Spleen (tissue), 11 donors: Measurements from ENCODE around the gene KRTAP1-5. TPM values are rescaled to one million over a fixed set of nuclear protein-coding genes. Genes with fewer than 3 reads are reported as not detected.
"Not testable (repeated sequence)": the region's sequence is repeated elsewhere in the genome, so short reads cannot be mapped to it uniquely, and the experiment has no call there.

Source experiments
- DNase-seq: peaks from one replicate; pipeline ENCODE4 v3.0.0-alpha.2; 2020
- H3K27ac ChIP-seq, 8 donors: fragments of 200-600 bp; sonication (generic) in 7 of 8; 1 replicate in 4 of 8; 2 replicates in 4 of 8; pipeline versions ENCODE4 v1.5.0 to v1.8.0; 2016 to 2021; ENCODE audit warnings: inconsistent platforms in 4 of 8, mild to moderate bottlenecking in 4 of 8, moderate library complexity in 1 of 8
- H3K27me3 ChIP-seq, 7 donors: fragments of 200-600 bp; sonication (generic) in 6 of 7; replicated peaks in 1 of 7; 1 replicate in 4 of 7; 2 replicates in 3 of 7; pipeline versions ENCODE4 v1.5.0 to v1.8.0; 2016 to 2021; ENCODE audit warnings: inconsistent platforms in 3 of 7, mild to moderate bottlenecking in 1 of 7
- H3K36me3 ChIP-seq, 6 donors: fragments of 200-600 bp; sonication (generic) in 5 of 6; 1 replicate in 4 of 6; 2 replicates in 2 of 6; pipeline versions ENCODE4 v1.5.0 to v1.8.0; 2016 to 2021; ENCODE audit warnings: inconsistent platforms in 2 of 6
- H3K4me1 ChIP-seq, 6 donors: fragments of 200-600 bp; sonication (generic) in 5 of 6; 1 replicate in 3 of 6; 2 replicates in 3 of 6; pipeline versions ENCODE4 v1.5.0 to v1.8.0; 2016 to 2021; ENCODE audit warnings: inconsistent platforms in 3 of 6
- H3K4me3 ChIP-seq, 8 donors: fragments of 200-600 bp; sonication (generic) in 7 of 8; 1 replicate in 4 of 8; 2 replicates in 4 of 8; pipeline versions ENCODE4 v1.5.0 to v1.8.0; 2016 to 2021; ENCODE audit warnings: inconsistent platforms in 4 of 8, mild to moderate bottlenecking in 4 of 8, moderate library complexity in 2 of 8
- H3K9me3 ChIP-seq, 8 donors: fragments of 200-600 bp; sonication (generic) in 7 of 8; 1 replicate in 4 of 8; 2 replicates in 4 of 8; pipeline versions ENCODE4 v1.5.0 to v1.8.0; 2016 to 2021; ENCODE audit warnings: inconsistent platforms in 4 of 8
- POLR2A ChIP-seq, 3 donors: fragments of 450-650 bp; IDR thresholded peaks; one replicate each; pipeline ENCODE4 v1.5.1; 2017; ENCODE audit warnings: antibody characterized with exemption in 3 of 3, mild to moderate bottlenecking in 1 of 3
- POLR2AphosphoS5 ChIP-seq, 3 donors: sonication (generic); formaldehyde crosslinking; IDR thresholded peaks; one replicate each; pipeline ENCODE4 v1.5.1; 2017; ENCODE audit warnings: antibody characterized with exemption in 3 of 3
- WGBS, 5 donors: extraction: QIAGEN DNeasy Blood & Tissue Kit in 3 of 5; methylation state at CpG; one replicate each; pipeline versions ENCODE4 v1.1.5 to v1.1.7; 2013 to 2018; 5-methylcytosine and 5-hydroxymethylcytosine counted together
- intact Hi-C: fragments of 100-400 bp; cut with DNase I; formaldehyde crosslinking; loops from one replicate; pipeline ENCODE4 v1.15.0; 2023; ENCODE audit warnings: low total_unique reads
- polyA plus RNA-seq, 3 donors: library from polyadenylated mRNA; stranded (reverse); fragments of 200-250 nt; gene quantifications; one replicate each; pipeline ENCODE4 v1.2.1, GENCODE V29; 2013
- total RNA-seq, 7 donors: library from RNA; depleted of rRNA in 3 of 7; stranded (reverse); fragments of >200 nt in 3 of 7; fragmentation: NEBNext Ultra II Directional in 4 of 7; extraction: Animal tissue kit (Norgen Biotek cat#: 25700) in 4 of 7; gene quantifications; one replicate each; pipeline versions ENCODE4 v1.1.0 to v1.2.1, GENCODE V29; 2016 to 2021
- TF ChIP-seq, protein P1 (sequence below), 11 experiments: fragments of 200-600 bp in 7 of 11; fragments of 450-650 bp in 4 of 11; sonication (generic) in 4 of 11; IDR thresholded peaks in 8 of 11; conservative IDR thresholded peaks in 3 of 11; 1 replicate in 7 of 11; 2 replicates in 4 of 11; pipeline versions ENCODE4 v1.4.0 to v1.8.0; 2016 to 2021; ENCODE audit warnings: antibody characterized with exemption in 11 of 11, inconsistent platforms in 4 of 11, mild to moderate bottlenecking in 1 of 11
- donor health status: healthy with polysubstance abuse.
- donor health status: DM: no; HTN: no; CAD: no; lungs with moderate emphysema.
- donor health status: DM: no; HTN: no; CAD: no.
- donor health status: Bipolar disorder and iron deficiency.
- donor health status: healthy.
- donor health status: DM: no; HTN: no; CAD: no.
- donor health status: DM: yes; HTN: yes; CAD: no.

The KRTAP1-5 gene
- total and polyA plus RNA-seq, 10 donors = not detected

DNA sequence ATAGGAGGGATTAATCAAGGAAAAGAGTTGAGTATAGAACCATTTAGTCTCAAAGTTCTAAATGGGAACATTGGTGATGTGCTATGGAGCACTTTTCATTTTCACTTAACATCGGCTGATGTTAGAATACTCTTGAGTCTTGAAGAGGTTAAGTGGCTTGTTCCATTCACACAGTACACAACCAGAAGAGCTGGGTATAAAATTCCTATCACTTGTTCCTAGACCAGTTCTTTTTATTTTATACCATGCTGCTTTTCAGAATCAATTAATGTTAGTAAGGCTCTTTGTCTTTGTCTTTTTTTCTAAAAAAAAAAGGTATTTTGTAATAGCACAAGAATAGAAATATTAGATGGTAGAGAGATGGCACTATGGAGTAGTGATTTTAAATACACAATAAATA is 15.9 kb upstream of the KRTAP1-5 start:
- Histone ChIP-seq H3K4me1 (no peaks in the 10 kb centered on the region), H3K36me3 (no peaks in the 10 kb centered on the region), H3K9me3 (peaks cover 0 to 13% (median 10%) of the 10 kb centered on the region in 8 donors), H3K27me3 (peaks cover 0 to 26% (median 2%) of the 10 kb centered on the region in 7 donors), H3K4me3 (no peak overlapping the region), H3K27ac (no peak overlapping the region)
- no peak for DNase-seq
- WGBS, 5 donors = 92 to 100% (median 98%) methylated on average over 1 of the region's 1 CpG
- TF ChIP-seq POLR2A (IDR thresholded peaks at IDR 0.05) (no peak), POLR2AphosphoS5 (IDR thresholded peaks at IDR 0.05) (no peak)
- TF ChIP-seq, protein P1, sequence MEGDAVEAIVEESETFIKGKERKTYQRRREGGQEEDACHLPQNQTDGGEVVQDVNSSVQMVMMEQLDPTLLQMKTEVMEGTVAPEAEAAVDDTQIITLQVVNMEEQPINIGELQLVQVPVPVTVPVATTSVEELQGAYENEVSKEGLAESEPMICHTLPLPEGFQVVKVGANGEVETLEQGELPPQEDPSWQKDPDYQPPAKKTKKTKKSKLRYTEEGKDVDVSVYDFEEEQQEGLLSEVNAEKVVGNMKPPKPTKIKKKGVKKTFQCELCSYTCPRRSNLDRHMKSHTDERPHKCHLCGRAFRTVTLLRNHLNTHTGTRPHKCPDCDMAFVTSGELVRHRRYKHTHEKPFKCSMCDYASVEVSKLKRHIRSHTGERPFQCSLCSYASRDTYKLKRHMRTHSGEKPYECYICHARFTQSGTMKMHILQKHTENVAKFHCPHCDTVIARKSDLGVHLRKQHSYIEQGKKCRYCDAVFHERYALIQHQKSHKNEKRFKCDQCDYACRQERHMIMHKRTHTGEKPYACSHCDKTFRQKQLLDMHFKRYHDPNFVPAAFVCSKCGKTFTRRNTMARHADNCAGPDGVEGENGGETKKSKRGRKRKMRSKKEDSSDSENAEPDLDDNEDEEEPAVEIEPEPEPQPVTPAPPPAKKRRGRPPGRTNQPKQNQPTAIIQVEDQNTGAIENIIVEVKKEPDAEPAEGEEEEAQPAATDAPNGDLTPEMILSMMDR (IDR thresholded peaks at IDR 0.05 in 8 of 11, conservative IDR thresholded peaks at IDR 0.05 in 3 of 11) = no peak
- intact Hi-C loops = no loop called here

DNA sequence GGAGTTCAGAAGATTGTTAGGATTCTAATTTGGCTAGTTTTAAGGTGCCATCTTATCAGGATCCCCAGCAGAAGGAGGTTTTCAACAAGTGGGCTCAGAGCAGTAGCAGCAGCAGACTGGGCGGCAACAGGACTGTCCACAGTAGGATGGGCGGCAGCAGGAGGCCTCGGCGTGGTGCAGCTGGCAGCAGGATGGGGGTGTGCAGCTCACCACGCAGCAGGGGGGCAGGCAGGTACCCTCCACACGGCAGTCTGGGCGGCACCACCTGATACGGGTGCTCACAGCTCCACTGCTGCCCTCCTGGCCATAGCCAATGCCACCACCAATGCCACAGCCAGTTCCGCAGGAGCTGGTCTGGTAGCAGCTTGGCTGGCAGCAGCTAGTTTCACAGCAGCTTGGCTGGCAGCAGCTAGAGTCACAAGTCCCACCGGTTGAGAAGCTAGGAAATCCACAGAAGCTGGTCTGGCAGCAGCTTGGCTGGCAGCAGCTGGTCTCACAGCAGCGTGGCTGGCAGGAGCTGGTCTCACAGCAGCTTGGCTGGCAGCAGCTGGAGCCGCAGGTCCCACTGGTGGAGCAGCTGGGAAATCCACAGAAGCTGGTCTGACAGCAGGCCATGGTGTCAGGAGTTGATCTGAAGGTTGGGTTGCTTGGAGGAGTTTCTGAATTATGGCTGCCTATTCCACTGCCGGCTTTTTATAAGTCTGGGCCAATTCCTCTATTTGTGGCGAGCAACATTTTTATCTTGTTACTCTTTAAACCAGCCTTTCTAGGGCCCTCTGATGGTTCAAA is 14.0 kb upstream of the KRTAP1-5 start, which contains the start of gene KRTAP1-1:
TSS of gene KRTAP1-1 (minus strand) at position 668 of the 789 bp plus-strand sequence. CDS start at position 615, 53 bp downstream.
- H3K4me1 ChIP-seq, DNase-seq, H3K4me3 ChIP-seq, intact Hi-C loops, H3K27ac ChIP-seq, H3K36me3 ChIP-seq: not testable (repeated sequence)
- H3K9me3 ChIP-seq = peaks cover 0 to 13% (median 10%) of the 10 kb centered on the region in 8 donors
- 78 to 93% (median 82%) methylated on average over 8 to 14 of the region's 14 CpGs for WGBS, 5 donors
- H3K27me3 ChIP-seq = peaks cover 0 to 15% (median 0%) of the 10 kb centered on the region in 7 donors

DNA sequence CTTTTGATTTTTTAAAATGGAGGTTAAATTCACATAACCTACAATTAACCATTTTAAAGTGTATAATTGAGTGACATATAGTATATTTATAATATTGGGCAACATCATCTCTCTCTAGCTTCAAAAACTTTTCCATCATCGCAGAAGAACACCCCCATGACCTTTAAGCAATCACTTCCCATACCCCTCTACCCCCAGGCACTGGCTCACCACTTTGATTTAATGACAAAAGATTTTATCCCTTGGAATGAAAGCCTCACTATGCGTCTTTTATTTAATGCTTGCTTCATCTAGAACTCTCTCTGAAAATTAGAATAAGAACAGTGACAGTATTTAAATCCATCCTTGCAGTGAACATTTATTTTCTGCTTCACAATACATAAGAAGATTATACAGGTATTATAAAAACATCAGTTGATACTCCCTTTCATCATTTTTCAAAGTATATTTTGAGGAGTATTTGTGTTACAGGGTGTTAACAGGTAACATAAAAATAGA is 10.9 kb upstream of the KRTAP1-5 start:
- TF ChIP-seq POLR2AphosphoS5 (IDR thresholded peaks at IDR 0.05) (no peak), POLR2A (IDR thresholded peaks at IDR 0.05) (no peak)
- TF ChIP-seq, protein P1 (IDR thresholded peaks at IDR 0.05 in 8 of 11, conservative IDR thresholded peaks at IDR 0.05 in 3 of 11) = no peak
- WGBS, 5 donors = 78 to 90% (median 83%) methylated on average over 2 of the region's 2 CpGs
- no peaks in the 10 kb centered on the region for H3K4me1 ChIP-seq
- no peaks in the 10 kb centered on the region for H3K36me3 ChIP-seq
- H3K27ac ChIP-seq = no peak overlapping the region
- H3K27me3 ChIP-seq = peaks cover 0 to 13% (median 0%) of the 10 kb centered on the region in 7 donors
- H3K9me3 ChIP-seq = peaks cover 0 to 5% (median 3%) of the 10 kb centered on the region in 8 donors
- DNase-seq = no peak
- H3K4me3 ChIP-seq = no peak overlapping the region
- intact Hi-C loops = no loop called here

DNA sequence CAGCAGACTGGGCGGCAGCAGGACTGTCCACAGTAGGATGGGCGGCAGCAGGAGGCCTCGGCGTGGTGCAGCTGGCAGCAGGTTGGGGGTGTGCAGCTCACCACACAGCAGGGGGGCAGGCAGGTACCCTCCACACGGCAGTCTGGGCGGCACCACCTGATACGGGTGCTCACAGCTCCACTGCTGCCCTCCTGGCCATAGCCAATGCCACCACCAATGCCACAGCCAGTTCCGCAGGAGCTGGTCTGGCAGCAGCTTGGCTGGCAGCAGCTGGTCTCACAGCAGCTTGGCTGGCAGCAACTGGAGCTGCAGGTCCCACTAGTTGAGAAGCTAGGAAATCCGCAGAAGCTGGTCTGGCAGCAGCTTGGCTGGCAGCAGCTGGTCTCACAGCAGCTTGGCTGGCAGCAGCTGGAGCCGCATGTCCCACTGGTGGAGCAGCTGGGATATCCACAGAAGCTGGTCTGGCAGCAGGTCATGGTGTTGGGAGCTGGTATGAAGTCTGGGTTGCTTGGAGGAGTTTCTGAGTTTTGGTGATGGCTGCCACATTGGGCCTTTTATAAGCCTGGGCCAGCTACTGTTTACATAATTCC is 7.4 kb upstream of the KRTAP1-5 start, which contains the start of gene KRTAP1-3:
TSS of gene KRTAP1-3 (minus strand) at position 529 of the 590 bp plus-strand sequence. CDS start at position 476, 53 bp downstream.
- H3K27ac ChIP-seq, intact Hi-C loops, H3K4me3 ChIP-seq, H3K4me1 ChIP-seq, H3K9me3 ChIP-seq, DNase-seq, H3K36me3 ChIP-seq: not testable (repeated sequence)
- peaks cover 0 to 18% (median 0%) of the 10 kb centered on the region in 7 donors for H3K27me3 ChIP-seq
- WGBS, 5 donors = 80 to 96% (median 90%) methylated on average over 7 to 10 of the region's 10 CpGs
